GM10266 (cell line): ENCODE data around the gene AFAP1.
A peak's percentile ranks its signal among the peaks of the same experiment; 100 is the strongest.

Experiments
- DNase-seq: peaks from one replicate; pipeline ENCODE4 v3.0.0; 2012; ENCODE audit errors: extremely low spot score
- TF ChIP-seq, protein P1 (sequence below): IDR thresholded peaks from 2 replicates; pipeline ENCODE4 v1.5.1; 2012; ENCODE audit warnings: mild to moderate bottlenecking, low read depth; ENCODE audit not compliant: control insufficient read depth, insufficient read depth; ENCODE audit errors: missing control alignments

Gene AFAP1

DNA sequence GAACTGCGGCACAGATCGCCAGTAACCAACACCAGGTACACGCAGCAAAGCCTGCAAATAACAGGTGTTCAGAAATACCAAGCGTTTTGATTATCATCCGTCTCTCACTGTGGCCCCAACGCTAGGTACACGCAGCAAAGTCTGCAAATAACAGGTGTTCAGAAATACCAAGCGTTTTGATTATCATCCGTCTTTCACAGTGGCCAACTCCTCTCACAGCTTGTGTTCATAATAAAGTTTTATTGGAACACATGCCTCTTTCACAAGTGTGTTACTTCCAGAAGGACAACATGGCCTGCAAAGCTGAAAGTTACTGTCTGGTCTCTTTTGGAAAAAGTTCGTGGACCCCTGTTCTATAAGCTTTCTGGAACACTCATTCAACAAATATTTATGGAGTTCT lies 153.1 kb downstream of the AFAP1 start:
- TF ChIP-seq, protein P1, sequence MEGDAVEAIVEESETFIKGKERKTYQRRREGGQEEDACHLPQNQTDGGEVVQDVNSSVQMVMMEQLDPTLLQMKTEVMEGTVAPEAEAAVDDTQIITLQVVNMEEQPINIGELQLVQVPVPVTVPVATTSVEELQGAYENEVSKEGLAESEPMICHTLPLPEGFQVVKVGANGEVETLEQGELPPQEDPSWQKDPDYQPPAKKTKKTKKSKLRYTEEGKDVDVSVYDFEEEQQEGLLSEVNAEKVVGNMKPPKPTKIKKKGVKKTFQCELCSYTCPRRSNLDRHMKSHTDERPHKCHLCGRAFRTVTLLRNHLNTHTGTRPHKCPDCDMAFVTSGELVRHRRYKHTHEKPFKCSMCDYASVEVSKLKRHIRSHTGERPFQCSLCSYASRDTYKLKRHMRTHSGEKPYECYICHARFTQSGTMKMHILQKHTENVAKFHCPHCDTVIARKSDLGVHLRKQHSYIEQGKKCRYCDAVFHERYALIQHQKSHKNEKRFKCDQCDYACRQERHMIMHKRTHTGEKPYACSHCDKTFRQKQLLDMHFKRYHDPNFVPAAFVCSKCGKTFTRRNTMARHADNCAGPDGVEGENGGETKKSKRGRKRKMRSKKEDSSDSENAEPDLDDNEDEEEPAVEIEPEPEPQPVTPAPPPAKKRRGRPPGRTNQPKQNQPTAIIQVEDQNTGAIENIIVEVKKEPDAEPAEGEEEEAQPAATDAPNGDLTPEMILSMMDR = no peak
- DNase-seq = no peak

DNA sequence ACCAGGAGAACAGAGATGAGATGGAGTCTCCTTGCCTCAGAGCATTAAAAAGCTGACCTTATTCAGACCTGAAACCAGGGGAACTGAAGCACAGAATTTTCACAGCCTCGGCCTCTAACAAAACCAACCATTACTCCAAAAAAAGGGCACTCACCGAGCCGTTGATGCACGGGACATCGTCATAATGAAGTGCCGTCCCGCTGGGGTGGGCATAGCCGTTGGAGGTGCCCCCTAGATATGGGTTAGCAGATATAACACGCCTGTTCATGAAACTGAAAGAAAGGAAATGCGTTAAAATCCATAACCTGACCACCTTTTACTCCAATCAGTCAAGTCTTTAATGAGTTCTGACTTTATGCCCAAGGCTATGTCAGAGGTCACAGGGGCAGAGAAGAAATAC lies 153.6 kb downstream of the AFAP1 start:
- no peak for DNase-seq
- TF ChIP-seq, protein P1 = no peak

DNA sequence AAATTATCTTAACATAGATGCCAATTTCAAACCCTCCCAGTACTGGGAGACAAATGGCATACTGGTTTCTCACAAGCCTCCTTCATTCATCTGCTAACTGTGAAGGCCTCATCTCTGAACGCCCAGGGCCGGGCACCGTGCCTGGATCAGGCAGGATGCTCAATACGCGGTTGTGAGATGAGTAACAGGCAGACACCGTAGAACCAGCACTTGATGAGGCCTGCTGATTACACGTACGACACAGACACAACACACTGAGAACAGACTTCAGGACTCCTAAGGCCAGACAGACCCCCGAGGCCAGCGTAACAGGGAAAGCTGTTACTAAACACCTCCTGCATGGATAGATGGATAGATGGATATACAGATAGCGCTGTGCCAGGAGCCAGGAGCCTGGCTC lies 154.6 kb downstream of the AFAP1 start:
- DNase-seq = no peak
- TF ChIP-seq, protein P1 = no peak

DNA sequence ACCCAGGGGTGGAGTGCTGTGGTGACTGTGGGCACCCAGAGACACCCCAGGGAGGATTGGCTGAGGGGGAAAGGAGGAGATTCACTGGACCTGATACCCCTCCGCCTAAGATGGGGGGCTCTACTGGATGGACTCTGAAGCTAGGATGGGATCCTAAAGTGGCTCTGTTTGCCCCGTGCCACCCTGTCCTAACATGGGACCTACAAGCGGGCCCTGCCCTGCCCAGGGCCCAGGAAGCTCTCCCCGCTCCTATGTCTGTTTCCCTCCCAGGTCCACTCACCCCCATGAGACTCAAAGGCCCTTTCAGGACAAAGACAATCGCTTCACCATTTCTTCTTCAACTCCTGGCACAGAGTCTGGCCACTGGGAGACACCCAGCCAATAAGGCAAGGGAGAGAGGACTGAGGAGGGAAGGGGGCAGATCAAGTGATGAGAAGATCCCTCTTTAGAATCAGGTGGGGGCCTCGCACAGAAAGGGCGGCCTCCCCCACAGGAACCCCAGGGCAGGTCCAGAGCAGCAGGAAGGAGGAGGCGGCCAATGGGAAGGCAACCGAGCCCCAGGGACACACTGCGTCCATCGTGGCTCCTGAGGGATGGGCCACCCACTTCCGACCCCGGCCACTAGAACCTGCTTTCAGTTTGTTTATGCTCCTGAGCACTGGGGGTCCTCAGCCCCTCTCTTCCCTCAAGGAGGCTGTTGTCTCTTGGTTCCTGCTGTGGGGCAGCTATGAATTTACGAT lies 155.4 kb downstream of the AFAP1 start:
- TF ChIP-seq, protein P1 = no peak
- no peak for DNase-seq

DNA sequence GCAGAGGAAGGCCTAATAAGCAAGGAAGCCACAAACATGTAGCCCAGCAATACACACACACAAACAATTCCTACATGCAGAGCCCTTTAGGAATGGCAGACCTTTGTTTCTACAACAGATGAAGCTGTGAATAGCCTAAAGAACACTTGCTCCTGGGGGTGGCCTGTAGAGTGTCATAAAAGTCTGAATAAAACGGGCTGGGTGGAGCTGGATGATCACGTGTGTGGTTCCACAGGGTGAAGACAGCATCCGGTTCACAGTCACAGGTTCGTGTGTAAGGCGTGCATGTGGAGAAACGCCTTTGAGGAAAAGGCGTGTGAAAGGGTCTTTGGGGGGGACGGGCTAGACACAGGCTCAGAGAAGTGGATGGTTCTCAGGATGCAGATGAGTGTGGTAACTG lies 156.1 kb downstream of the AFAP1 start:
- TF ChIP-seq, protein P1 = no peak
- no peak for DNase-seq

DNA sequence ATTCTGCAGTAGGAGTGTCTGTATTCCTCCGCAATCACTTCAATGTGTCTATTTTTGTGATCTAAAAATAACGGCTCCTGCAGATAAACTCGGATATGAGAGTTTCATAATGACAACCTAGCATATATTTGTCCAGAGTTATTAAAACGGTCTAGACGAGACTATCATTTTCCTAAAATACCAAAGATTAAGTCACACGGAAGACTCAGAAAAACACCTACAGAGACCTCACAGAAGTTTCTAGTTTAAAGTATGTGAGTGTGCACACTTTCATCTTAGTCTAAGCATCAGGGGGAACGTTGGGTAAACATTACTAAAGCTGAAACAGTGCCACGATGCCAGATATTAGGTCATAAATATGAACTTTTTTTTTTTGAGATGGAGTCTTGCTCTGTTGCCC lies 156.9 kb downstream of the AFAP1 start:
- DNase-seq = peak; percentile 62
- TF ChIP-seq, protein P1 = no peak

DNA sequence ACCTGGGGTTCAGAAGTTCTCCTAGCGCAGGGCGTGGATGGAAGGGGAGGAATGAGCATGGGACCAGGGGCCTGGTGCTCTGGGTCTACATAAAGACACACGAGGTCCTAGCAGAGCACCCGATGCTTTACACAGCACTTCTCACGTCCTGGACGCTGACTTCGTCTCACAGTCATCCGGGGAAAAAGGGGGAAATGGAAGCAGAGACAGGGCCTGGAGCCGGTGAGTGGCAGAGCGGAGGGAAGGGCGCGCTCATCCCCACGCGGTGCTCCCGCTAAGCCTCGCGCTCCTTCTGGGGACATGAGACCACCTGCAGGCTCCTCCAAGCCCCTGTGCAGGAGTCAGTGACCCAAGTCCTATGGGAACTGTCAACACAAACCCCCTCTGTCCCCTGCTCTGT lies 157.7 kb downstream of the AFAP1 start:
- TF ChIP-seq, protein P1 = no peak
- no peak for DNase-seq
